HL-60 (cell line): ENCODE results near the gene FOXL2NB.

Source experiments
- GABPA ChIP-seq: IDR thresholded peaks from 2 replicates; pipeline ENCODE4 v1.6.1; 2012; ENCODE audit warnings: low read depth
- POLR2AphosphoS5 ChIP-seq: IDR thresholded peaks from 2 replicates; pipeline ENCODE4 v1.6.1; 2012; ENCODE audit warnings: low read depth
- TF ChIP-seq, protein P1 (sequence below): IDR thresholded peaks from one replicate; pipeline ENCODE4 v1.5.1; 2011; ENCODE audit warnings: low read length, control low read depth, inconsistent platforms; ENCODE audit not compliant: insufficient read depth
- TF ChIP-seq, protein P2 (sequence below): IDR thresholded peaks from 2 replicates; pipeline ENCODE4 v1.6.1; 2012; ENCODE audit warnings: low read depth; ENCODE audit not compliant: insufficient replicate concordance

DNA sequence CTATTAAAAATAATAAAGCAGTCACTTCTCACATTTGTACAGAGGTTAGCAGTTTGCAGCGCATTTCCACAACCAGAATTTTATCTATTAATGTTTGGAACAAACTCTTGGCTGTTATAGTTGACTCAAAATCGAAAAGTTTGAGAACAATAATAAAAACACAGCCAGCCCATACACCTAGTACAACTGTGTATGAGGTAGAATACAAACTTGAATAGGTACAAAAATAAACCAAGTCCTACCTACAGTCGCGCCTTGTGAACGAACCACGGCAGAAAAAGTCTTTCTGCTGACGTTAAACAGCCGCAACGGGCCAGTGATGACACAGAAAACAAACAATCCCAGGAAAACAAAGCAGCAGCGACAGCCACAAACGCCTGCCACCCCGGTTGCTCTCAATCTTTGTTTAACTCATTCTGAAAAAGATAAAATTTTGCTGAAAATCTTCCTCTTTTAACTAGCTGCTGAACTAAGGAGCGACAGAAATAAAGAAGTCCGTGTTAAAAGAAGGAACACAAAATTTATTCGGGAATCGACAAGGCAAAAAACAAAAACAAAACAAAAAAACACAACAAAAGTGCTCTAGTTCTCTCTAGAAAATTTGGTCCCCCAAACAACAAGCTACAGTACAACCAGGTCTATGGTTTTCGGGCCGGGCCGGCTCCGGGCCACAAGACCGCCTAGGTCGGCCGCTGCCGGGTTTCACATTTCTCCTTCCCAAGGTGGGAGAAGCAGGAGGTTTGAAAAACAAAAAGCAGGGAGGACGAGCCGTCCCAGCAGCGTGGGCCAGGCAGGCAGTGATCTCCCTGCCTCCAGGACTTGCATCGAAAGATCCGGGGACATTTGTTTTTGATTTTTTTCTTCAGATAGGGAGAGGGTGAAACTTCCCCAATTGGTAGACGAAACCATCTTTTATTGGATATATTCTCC, 3.0 kb upstream of the FOXL2NB start:
- TF ChIP-seq, protein P1, sequence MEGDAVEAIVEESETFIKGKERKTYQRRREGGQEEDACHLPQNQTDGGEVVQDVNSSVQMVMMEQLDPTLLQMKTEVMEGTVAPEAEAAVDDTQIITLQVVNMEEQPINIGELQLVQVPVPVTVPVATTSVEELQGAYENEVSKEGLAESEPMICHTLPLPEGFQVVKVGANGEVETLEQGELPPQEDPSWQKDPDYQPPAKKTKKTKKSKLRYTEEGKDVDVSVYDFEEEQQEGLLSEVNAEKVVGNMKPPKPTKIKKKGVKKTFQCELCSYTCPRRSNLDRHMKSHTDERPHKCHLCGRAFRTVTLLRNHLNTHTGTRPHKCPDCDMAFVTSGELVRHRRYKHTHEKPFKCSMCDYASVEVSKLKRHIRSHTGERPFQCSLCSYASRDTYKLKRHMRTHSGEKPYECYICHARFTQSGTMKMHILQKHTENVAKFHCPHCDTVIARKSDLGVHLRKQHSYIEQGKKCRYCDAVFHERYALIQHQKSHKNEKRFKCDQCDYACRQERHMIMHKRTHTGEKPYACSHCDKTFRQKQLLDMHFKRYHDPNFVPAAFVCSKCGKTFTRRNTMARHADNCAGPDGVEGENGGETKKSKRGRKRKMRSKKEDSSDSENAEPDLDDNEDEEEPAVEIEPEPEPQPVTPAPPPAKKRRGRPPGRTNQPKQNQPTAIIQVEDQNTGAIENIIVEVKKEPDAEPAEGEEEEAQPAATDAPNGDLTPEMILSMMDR: no peak
- TF ChIP-seq POLR2AphosphoS5 (no peak), GABPA (no peak)
- TF ChIP-seq, protein P2, sequence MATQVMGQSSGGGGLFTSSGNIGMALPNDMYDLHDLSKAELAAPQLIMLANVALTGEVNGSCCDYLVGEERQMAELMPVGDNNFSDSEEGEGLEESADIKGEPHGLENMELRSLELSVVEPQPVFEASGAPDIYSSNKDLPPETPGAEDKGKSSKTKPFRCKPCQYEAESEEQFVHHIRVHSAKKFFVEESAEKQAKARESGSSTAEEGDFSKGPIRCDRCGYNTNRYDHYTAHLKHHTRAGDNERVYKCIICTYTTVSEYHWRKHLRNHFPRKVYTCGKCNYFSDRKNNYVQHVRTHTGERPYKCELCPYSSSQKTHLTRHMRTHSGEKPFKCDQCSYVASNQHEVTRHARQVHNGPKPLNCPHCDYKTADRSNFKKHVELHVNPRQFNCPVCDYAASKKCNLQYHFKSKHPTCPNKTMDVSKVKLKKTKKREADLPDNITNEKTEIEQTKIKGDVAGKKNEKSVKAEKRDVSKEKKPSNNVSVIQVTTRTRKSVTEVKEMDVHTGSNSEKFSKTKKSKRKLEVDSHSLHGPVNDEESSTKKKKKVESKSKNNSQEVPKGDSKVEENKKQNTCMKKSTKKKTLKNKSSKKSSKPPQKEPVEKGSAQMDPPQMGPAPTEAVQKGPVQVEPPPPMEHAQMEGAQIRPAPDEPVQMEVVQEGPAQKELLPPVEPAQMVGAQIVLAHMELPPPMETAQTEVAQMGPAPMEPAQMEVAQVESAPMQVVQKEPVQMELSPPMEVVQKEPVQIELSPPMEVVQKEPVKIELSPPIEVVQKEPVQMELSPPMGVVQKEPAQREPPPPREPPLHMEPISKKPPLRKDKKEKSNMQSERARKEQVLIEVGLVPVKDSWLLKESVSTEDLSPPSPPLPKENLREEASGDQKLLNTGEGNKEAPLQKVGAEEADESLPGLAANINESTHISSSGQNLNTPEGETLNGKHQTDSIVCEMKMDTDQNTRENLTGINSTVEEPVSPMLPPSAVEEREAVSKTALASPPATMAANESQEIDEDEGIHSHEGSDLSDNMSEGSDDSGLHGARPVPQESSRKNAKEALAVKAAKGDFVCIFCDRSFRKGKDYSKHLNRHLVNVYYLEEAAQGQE: no peak
